Smooth muscle cell (in vitro differentiated cells): ENCODE measurements around the gene MTMR3. TPM values are rescaled to one million over a fixed set of nuclear protein-coding genes. Genes with fewer than 3 reads are reported as not detected.

Experiments
- DNase-seq: peaks from one replicate; lab custom pipeline; 2025; ENCODE audit not compliant: unreplicated experiment; lab: John Stamatoyannopoulos, UW
- H2AFZ ChIP-seq: fragments of 200-600 bp; sonication (generic); 2 replicates; pipeline ENCODE4 v1.6.0; 2016; ENCODE audit warnings: antibody characterized with exemption, low read depth, mild to moderate bottlenecking
- H3F3A ChIP-seq: fragments of 200-600 bp; sonication (generic); 2 replicates; pipeline ENCODE4 v1.6.0; 2017; ENCODE audit warnings: antibody characterized with exemption, low read depth
- H3K27ac ChIP-seq: fragments of 200-600 bp; sonication (generic); 2 replicates; pipeline ENCODE4 v1.5.1; 2016; ENCODE audit warnings: low read depth, mild to moderate bottlenecking
- H3K27me3 ChIP-seq: fragments of 200-600 bp; sonication (generic); 2 replicates; pipeline ENCODE4 v1.6.1; 2016; ENCODE audit warnings: low read depth, mild to moderate bottlenecking
- H3K36me3 ChIP-seq: fragments of 200-600 bp; sonication (generic); 2 replicates; pipeline ENCODE4 v1.5.1; 2016; ENCODE audit warnings: low read depth
- H3K4me1 ChIP-seq: fragments of 200-600 bp; sonication (generic); 2 replicates; pipeline ENCODE4 v1.5.1; 2016; ENCODE audit warnings: low read depth
- H3K4me2 ChIP-seq: fragments of 200-600 bp; sonication (generic); 2 replicates; pipeline ENCODE4 v1.6.0; 2016; ENCODE audit warnings: mild to moderate bottlenecking
- H3K4me3 ChIP-seq: fragments of 200-600 bp; sonication (generic); 2 replicates; pipeline ENCODE4 v1.5.1; 2016; ENCODE audit warnings: mild to moderate bottlenecking
- H3K79me2 ChIP-seq: fragments of 200-600 bp; sonication (generic); 2 replicates; pipeline ENCODE4 v1.6.0; 2016; ENCODE audit warnings: low read depth, mild to moderate bottlenecking
- H3K9ac ChIP-seq: fragments of 200-600 bp; sonication (generic); 2 replicates; pipeline ENCODE4 v1.6.0; 2016; ENCODE audit warnings: low read depth
- H3K9me3 ChIP-seq: fragments of 200-600 bp; sonication (generic); replicated peaks from 2 replicates; pipeline ENCODE4 v1.5.1; 2016; ENCODE audit warnings: low read depth
- H4K20me1 ChIP-seq: fragments of 200-600 bp; sonication (generic); 2 replicates; pipeline ENCODE4 v1.6.0; 2016; ENCODE audit warnings: low read depth
- WGBS: methylation state at CpG from one replicate; pipeline ENCODE4 v1.1.7; 2016; ENCODE audit warnings: low lambda C conversion rate; 5-methylcytosine and 5-hydroxymethylcytosine counted together
- polyA plus RNA-seq: library from polyadenylated mRNA; unstranded; fragments of >200 nt; fragmentation: Nextera tagmentation; extraction: Ambion mirVana; gene quantifications from 2 replicates; pipeline ENCODE4 v1.2.1, GENCODE V29; 2016
- total RNA-seq: library from RNA; depleted of rRNA; stranded (reverse); fragments of >200 nt; gene quantifications from 2 replicates; pipeline ENCODE4 v1.2.3, GENCODE V29; 2014
- TF ChIP-seq, protein P1 (sequence below): fragments of 200-600 bp; sonication (generic); IDR thresholded peaks from 2 replicates; pipeline ENCODE4 v1.5.1; 2017; ENCODE audit warnings: borderline replicate concordance, mild to moderate bottlenecking, antibody characterized with exemption; ENCODE audit not compliant: insufficient read depth, poor library complexity, severe bottlenecking

MTMR3 gene
- total and polyA plus RNA-seq, 2 experiments from 2014 or later, result 15.8 to 48.9 TPM

- Histone ChIP-seq H3K79me2 (peaks cover 5% of the 10 kb centered on the region), H3K27ac (no peak overlapping the region), H3K4me1 (peaks cover 5% of the 10 kb centered on the region), H3K4me3 (no peak overlapping the region), H2AFZ (no peak overlapping the region), H3K36me3 (peaks cover 12% of the 10 kb centered on the region), H3F3A (no peaks in the 10 kb centered on the region), H3K4me2 (no peak overlapping the region), H3K27me3 (no peaks in the 10 kb centered on the region), H3K9ac (no peak overlapping the region), H3K9me3 (no peaks in the 10 kb centered on the region), H4K20me1 (peaks cover 15% of the 10 kb centered on the region)
- 23% methylated on average over 3 of the region's 3 CpGs for WGBS
- peak; percentile 30 for DNase-seq
- TF ChIP-seq, protein P1, sequence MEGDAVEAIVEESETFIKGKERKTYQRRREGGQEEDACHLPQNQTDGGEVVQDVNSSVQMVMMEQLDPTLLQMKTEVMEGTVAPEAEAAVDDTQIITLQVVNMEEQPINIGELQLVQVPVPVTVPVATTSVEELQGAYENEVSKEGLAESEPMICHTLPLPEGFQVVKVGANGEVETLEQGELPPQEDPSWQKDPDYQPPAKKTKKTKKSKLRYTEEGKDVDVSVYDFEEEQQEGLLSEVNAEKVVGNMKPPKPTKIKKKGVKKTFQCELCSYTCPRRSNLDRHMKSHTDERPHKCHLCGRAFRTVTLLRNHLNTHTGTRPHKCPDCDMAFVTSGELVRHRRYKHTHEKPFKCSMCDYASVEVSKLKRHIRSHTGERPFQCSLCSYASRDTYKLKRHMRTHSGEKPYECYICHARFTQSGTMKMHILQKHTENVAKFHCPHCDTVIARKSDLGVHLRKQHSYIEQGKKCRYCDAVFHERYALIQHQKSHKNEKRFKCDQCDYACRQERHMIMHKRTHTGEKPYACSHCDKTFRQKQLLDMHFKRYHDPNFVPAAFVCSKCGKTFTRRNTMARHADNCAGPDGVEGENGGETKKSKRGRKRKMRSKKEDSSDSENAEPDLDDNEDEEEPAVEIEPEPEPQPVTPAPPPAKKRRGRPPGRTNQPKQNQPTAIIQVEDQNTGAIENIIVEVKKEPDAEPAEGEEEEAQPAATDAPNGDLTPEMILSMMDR, result peak; percentile 99
These were observed 122.4 kb downstream of the MTMR3 start for GRCh38 chr22:30005213-30005857.

- H3K4me2 ChIP-seq, result no peak overlapping the region
- TF ChIP-seq, protein P1, result no peak
- H3K79me2 ChIP-seq, result no peaks in the 10 kb centered on the region
- H3K4me1 ChIP-seq, result no peaks in the 10 kb centered on the region
- DNase-seq, result no peak
- H3K27me3 ChIP-seq, result no peaks in the 10 kb centered on the region
- H4K20me1 ChIP-seq, result peaks cover 15% of the 10 kb centered on the region
- no peaks in the 10 kb centered on the region for H3K9me3 ChIP-seq
- no peaks in the 10 kb centered on the region for H3F3A ChIP-seq
- H3K9ac ChIP-seq, result no peak overlapping the region
- no peak overlapping the region for H2AFZ ChIP-seq
- no peak overlapping the region for H3K4me3 ChIP-seq
- no peak overlapping the region for H3K27ac ChIP-seq
- peaks cover 17% of the 10 kb centered on the region for H3K36me3 ChIP-seq
These were observed 124.4 kb downstream of the MTMR3 start for GRCh38 chr22:30007361-30007760.

DNA sequence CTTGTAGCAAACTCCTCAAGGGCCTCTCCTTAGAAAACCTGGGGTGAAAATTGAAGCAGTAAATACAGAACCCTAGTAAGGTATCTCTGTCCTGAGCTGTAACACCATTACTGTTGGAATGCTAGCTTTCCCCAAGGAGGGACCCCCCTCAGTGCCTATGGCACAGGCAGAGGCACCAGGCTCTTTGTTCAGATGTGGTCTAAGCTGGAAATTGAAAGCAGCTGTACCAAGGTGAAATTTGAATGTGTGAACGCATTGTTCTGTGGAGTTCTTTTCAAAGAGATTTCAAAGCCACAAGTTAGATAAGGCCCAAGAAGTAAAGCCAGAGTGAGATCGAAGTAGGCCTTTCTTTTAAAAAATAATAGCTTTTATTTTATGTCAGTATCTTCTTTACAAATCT, 125.4 kb downstream of the MTMR3 start:
- TF ChIP-seq, protein P1, result no peak
- H3K79me2 ChIP-seq, result no peaks in the 10 kb centered on the region
- H3K9ac ChIP-seq, result no peak overlapping the region
- no peak overlapping the region for H3K27ac ChIP-seq
- no peaks in the 10 kb centered on the region for H3F3A ChIP-seq
- H3K27me3 ChIP-seq, result no peaks in the 10 kb centered on the region
- no peaks in the 10 kb centered on the region for H3K4me1 ChIP-seq
- no peak overlapping the region for H3K4me2 ChIP-seq
- H3K9me3 ChIP-seq, result no peaks in the 10 kb centered on the region
- H3K4me3 ChIP-seq, result no peak overlapping the region
- peaks cover 24% of the 10 kb centered on the region for H3K36me3 ChIP-seq
- DNase-seq, result no peak
- H4K20me1 ChIP-seq, result peaks cover 15% of the 10 kb centered on the region
- no peak overlapping the region for H2AFZ ChIP-seq
- 95% methylated on average over 2 of the region's 2 CpGs for WGBS

GRCh38 chr22:30009478-30009877, 126.5 kb downstream of the MTMR3 start:
- H3K27me3 ChIP-seq, result no peaks in the 10 kb centered on the region
- no peak overlapping the region for H3K4me2 ChIP-seq
- H3K4me3 ChIP-seq, result no peak overlapping the region
- H3K79me2 ChIP-seq, result no peaks in the 10 kb centered on the region
- TF ChIP-seq, protein P1, result no peak
- peaks cover 14% of the 10 kb centered on the region for H4K20me1 ChIP-seq
- DNase-seq, result no peak
- H3F3A ChIP-seq, result no peaks in the 10 kb centered on the region
- peaks cover 24% of the 10 kb centered on the region for H3K36me3 ChIP-seq
- no peak overlapping the region for H3K27ac ChIP-seq
- no peak overlapping the region for H2AFZ ChIP-seq
- H3K9ac ChIP-seq, result no peak overlapping the region
- H3K9me3 ChIP-seq, result no peaks in the 10 kb centered on the region
- no peaks in the 10 kb centered on the region for H3K4me1 ChIP-seq
